ENCODE measurements around the gene TMEM131L.
"Not testable (repeated sequence)": the region's sequence is repeated elsewhere in the genome, so short reads cannot be mapped to it uniquely, and the experiment has no call there.

Gene TMEM131L

DNA sequence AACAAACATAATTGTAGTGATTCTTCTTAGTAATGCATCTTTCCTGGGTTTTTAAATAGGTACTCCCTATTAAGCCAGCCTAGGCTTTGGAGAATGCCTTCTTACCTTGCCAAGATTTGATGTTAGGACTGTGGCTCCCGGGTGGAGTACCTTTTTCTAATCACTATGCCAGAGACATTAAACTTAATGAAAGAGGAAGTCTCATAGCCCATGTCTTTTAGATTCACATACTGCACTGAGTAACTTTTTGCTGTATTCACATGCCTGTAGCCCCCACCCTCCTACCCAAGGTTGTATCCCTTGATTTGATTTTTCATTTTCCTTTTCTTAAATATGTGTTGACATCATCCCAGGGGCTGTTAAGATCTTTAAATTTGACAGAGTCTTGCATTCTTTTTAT, 113.7 kb downstream of the TMEM131L start:
- FAIRE-seq: no peak

DNA sequence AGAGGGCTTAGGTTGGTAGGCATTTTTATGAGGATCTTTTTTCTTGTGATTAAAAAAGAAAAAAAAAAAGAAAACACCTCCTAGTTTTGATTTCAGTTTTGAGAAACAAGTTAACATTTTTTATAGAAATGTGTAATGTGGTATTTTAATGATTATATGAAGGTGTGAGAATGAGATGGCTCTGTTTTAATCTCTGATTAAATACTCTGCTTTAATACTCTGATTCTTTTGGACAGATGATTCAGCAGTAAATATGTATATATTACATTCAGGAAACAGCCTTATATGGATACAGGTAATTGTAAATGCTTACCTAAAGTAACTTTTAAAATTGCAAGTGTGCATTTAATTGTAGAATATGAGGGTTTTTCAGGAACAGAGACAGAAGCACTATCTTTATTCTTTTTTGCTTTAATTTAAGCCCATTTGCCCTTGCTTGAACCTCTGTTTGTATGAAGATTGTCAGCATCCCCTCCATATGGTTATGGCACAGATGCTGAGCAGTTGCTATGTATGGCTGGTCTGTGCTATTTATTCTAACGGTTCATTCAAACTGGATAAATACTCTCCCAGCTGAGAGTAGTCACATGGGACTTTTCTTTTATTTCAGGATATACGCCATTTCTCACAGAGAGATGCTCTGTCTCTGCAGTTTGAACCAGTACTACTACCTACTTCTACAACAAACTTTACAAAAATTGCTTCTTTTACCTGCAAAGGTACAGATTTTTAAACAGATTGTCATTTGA, 117.0 kb downstream of the TMEM131L start:
- no peak for FAIRE-seq

DNA sequence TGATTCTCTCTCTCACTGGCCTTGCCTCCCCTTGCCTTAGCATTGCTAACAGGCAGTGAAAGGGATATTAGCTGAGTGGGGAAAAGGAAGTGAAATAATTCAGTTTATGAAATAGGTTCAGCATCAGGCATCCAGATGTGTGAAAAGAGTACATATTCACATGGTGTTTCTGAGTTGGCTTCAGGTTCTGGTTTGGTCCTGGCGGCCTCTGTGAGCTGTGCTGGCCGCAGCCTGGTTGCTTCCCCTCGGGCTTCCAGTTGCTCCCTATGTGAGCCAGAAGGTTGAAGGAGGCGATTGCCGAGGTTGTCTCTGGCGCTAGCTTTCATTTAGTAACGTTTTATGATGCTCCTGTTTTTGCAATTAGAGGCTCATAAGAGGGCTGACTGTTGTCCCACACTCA, 118.9 kb downstream of the TMEM131L start:
- no peak for FAIRE-seq

DNA sequence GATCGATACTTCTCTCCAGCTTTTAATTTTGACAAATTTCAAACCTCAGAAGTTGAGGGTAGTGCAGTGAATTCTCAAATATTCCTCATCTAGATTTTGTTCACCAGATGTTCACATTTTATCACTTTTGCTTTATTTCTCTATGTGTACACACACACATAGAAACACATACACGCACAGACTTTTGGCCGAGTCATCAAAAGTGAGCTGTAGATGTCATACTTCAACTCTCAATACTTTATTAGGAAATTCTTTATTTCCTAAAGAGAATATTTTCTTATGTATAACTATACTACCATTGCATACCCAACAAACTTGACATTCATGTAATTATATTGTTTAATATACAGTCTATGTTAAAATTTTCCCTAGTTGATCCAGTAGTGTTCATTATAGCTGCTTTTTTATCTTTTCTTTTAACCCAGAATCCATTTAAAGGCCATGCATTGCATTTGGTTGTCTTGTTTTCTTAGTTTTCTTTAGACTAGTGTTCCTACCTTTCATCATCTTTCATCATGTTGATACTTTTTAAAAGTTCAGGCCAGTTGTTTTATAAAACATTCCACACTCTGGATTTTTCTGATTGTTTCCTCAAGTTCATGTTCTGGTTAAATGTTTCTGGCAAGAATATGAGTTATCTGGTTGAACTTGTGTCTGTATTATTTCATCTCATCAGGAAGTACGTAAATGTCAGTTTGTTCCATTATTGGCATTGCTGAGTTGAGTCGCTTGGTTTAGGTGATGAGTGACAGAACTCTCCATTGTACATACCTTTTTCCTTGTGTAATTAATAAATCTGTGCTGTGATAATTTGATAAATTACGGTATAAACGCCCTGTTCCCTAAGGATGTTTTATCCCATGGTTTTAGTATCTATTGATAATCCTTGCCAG, 123.8 kb downstream of the TMEM131L start:
- no peak for FAIRE-seq

GRCh38 chr4:153591441-153591840, 125.3 kb downstream of the TMEM131L start:
- FAIRE-seq: no peak

- FAIRE-seq: no peak
These were observed 125.9 kb downstream of the TMEM131L start for GRCh38 chr4:153592064-153592463.

DNA sequence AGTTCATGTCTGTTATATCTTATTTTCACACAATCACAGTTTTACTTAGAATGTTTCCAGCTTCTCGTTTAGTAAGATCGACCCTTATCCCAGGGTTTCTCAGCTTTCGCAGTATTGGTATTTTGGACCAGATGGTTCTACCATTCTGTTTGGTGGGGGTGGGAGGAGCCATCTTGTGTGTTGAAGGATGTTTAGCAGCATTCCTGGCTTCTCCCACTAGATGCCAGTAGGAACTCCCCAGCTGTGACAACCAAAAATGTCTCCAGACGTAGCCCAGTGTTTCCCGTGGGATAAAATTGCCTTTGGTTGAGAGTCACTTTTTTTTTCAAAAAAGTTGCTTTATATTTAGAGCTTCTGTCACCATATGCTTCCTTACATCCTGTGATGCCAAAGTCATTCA, 127.0 kb downstream of the TMEM131L start:
- no peak for FAIRE-seq

GRCh38 chr4:153594210-153594609, 128.1 kb downstream of the TMEM131L start:
- no peak for FAIRE-seq

DNA sequence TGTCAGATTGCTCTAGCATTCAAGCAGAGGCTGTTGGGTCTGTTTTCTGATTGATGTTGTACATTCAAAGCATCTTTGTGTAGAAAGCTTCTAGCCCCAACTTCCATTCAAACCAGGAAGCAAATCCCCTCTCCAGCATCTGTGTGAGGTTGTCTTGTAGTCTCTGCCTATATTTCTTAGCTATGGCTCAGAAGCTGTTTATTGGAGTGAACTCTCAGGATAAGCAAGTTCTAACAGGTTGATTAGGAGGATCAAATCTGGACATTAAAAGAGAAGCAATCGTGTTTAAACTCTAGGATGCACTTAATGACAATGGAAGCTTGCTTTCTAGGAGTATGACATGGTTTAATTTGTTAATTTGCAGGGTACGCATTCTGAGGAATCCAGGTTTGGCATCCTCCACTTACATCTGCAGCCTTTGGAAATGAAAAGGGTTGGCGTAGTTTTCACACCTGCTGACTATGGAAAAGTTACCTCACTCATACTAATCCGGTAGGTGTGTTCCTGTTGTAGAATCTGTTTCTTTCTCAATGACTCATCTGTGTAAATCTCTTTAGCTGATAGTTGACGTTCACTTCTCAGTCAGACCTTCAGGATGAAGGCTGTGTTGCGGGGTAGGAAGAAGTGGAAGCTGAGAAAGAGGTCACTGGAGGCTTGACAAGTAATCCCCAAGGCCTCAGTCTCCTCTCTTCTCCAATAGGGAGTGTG, 129.9 kb downstream of the TMEM131L start:
- no peak for FAIRE-seq

GRCh38 chr4:153602758-153603157, 136.6 kb downstream of the TMEM131L start:
- no peak for FAIRE-seq

DNA sequence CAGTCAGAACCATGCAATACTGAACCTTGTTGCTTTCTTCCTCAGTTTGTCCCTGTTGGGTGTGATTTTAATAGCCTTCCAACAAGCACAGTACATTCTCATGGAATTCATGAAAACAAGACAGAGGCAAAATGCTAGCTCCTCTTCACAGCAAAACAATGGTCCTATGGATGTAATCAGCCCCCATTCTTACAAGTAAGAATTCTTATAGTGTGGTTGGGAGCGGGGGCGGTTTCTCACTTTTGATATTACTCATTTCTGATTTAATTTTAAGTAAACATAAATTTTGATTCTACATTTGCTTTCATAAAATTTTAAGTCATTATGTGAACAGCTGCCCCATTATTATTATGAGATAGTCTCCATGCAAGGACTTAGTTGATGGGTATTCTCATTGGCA, 137.1 kb downstream of the TMEM131L start:
- no peak for FAIRE-seq

GRCh38 chr4:153603835-153604234, 137.7 kb downstream of the TMEM131L start:
- FAIRE-seq: no peak

- not testable (repeated sequence) for FAIRE-seq
These were observed 142.9 kb downstream of the TMEM131L start for GRCh38 chr4:153609070-153609469.

- no peak for FAIRE-seq
These were observed 144.6 kb downstream of the TMEM131L start for GRCh38 chr4:153610623-153611376.

DNA sequence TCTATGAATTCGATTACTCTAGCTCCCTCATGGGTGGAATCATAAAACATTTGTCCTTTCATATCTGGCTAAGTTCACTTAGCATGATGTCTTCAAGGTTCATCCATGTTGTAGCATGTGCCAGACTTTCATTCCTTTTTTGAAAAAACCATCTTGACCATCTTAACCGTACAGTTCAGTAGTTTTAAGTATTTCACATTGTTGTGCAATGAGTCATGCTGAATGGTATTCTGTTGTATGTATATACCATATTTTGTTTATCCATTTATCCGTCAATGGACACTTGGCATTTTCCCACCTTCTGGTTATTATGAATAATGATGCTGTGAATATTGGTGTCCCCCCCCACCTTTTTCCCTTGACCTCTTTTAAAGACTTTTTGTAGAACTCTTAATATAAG, 145.5 kb downstream of the TMEM131L start:
- FAIRE-seq: no peak

- no peak for FAIRE-seq
These were observed 146.7 kb downstream of the TMEM131L start for GRCh38 chr4:153612878-153613277.

GRCh38 chr4:153616006-153616555, 149.9 kb downstream of the TMEM131L start:
- FAIRE-seq: no peak

DNA sequence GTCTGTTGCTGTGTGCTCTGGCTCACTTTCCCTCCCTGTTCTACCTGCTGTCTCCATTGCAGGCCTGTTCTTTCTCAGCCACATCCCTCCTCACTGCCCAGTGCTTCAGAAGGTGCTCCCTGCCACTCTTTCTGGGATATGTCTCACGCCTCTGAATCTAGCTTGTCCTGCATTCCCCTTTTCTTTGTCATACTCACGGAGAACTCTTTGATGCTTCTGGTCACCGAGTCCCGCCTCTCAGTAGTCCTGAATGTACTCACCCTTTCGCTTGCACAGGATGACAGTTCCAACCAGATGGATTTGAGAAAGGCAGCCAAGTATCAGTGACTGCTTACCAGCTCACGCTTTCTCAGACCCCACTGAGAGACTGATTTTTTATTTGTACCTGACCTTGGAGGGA, 152.7 kb downstream of the TMEM131L start:
- FAIRE-seq: no peak

GRCh38 chr4:153619811-153620210, 153.7 kb downstream of the TMEM131L start:
- no peak for FAIRE-seq

DNA sequence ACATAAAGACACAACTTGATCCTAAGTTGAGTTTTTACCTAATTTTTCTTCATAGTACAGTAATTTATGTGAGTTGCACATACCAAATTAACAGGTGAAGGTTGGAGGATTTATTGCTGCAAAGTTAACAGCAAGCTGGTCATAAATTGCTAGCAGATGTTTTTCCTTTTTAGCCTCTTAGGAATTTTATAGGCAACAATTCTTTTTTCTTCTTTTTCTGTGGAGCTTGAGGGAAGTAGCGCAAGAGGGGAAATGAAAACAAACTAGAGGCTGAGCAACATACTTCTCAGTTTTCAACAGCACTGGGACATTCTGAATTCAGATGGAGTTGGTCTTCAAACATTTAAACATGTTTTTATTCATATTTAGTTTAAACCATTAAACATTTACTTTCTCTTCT, 154.2 kb downstream of the TMEM131L start:
- no peak for FAIRE-seq

GRCh38 chr4:153622093-153622492, 155.9 kb downstream of the TMEM131L start:
- no peak for FAIRE-seq

GRCh38 chr4:153622778-153623240, 156.6 kb downstream of the TMEM131L start:
- FAIRE-seq: no peak

All from TTC549 (cell line).